Endothelial cell of umbilical vein (primary cell): ENCODE results near the gene NUDT9. TPM values are rescaled to one million over a fixed set of nuclear protein-coding genes. Genes with fewer than 3 reads are reported as not detected.

Source experiments
- BruUV-seq: library from RNA; stranded (reverse); fragments of 400-500 nt; replicated peaks from 2 replicates; lab custom pipeline; 2021; lab: Mats Ljungman, UMichigan
- CTCF ChIA-PET: fragments of 300-600, 350-600 bp; sonication (Branson Sonifier 250); formaldehyde crosslinking; loops from one replicate; lab custom pipeline; 2021; ENCODE audit warnings: antibody characterized with exemption, inconsistent platforms; lab: Charles Lee
- POLR2A ChIA-PET: fragments of 300-600, 350-600 bp; sonication (Branson Sonifier 250); formaldehyde crosslinking; loops from one replicate; lab custom pipeline; 2021; ENCODE audit warnings: antibody characterized with exemption, inconsistent platforms; lab: Charles Lee
- DNase-seq: peaks from one replicate; pipeline ENCODE4 v3.0.0-alpha.2; 2011; ENCODE audit warnings: low read depth, low spot score
- FAIRE-seq: peaks from 2 replicates; lab custom pipeline; 2011; peaks lifted over from hg19 to GRCh38; lab: Jason Lieb, UNC
- H2AFZ ChIP-seq: 2 replicates; pipeline ENCODE4 v1.6.0; 2012; ENCODE audit warnings: low read depth, low read length, control low read depth, inconsistent platforms
- H3K27ac ChIP-seq: 2 replicates; pipeline ENCODE4 v1.5.1; 2011; ENCODE audit warnings: low read depth, mild to moderate bottlenecking, control low read depth, low read length, moderate library complexity; ENCODE audit not compliant: insufficient read depth
- H3K27me3 ChIP-seq, 2 experiments: 2 replicates each; pipeline versions ENCODE4 v1.6.0 to v1.6.1; 2011; ENCODE audit warnings: low read length in 2 of 2, mixed read lengths in 1 of 2; ENCODE audit not compliant: control insufficient read depth in 2 of 2, insufficient read depth in 2 of 2
- H3K36me3 ChIP-seq, 2 experiments: 2 replicates in 1 of 2; 3 replicates in 1 of 2; pipeline ENCODE4 v1.5.1; 2011; ENCODE audit warnings: low read length in 2 of 2, mild to moderate bottlenecking in 1 of 2, moderate library complexity in 1 of 2; ENCODE audit not compliant: control insufficient read depth in 2 of 2, insufficient read depth in 2 of 2; ENCODE audit errors: extremely low read depth in 1 of 2
- H3K4me1 ChIP-seq: 3 replicates; pipeline ENCODE4 v1.5.1; 2011; ENCODE audit warnings: mild to moderate bottlenecking, low read length; ENCODE audit not compliant: control insufficient read depth, insufficient read depth; ENCODE audit errors: extremely low read depth
- H3K4me2 ChIP-seq: 2 replicates; pipeline ENCODE4 v1.6.1; 2011; ENCODE audit warnings: low read length, control low read depth, mixed read lengths; ENCODE audit not compliant: insufficient read depth
- H3K4me3 ChIP-seq, 3 experiments: fragments of 200-600 bp in 1 of 3; sonication (generic), shearing (Covaris generic) in 1 of 3; replicated peaks in 1 of 3; 2 replicates each; pipeline ENCODE4 v1.5.1; 2011 to 2016; ENCODE audit warnings: control low read depth in 3 of 3, low read length in 3 of 3, mild to moderate bottlenecking in 2 of 3, inconsistent platforms in 1 of 3, low read depth in 1 of 3, moderate library complexity in 1 of 3; ENCODE audit not compliant: insufficient read depth in 1 of 3
- H3K79me2 ChIP-seq: 2 replicates; pipeline ENCODE4 v1.6.0; 2012; ENCODE audit warnings: low read length, inconsistent platforms; ENCODE audit not compliant: control insufficient read depth, insufficient read depth
- H3K9ac ChIP-seq: replicated peaks from 2 replicates; pipeline ENCODE3; 2011; ENCODE audit warnings: low read length, control low read depth; ENCODE audit not compliant: insufficient read depth; ENCODE audit errors: extremely low read depth
- H3K9me1 ChIP-seq: replicated peaks from 3 replicates; pipeline ENCODE4 v1.6.0; 2011; ENCODE audit warnings: mild to moderate bottlenecking, low read length; ENCODE audit not compliant: control insufficient read depth, insufficient read depth; ENCODE audit errors: extremely low read depth
- H3K9me3 ChIP-seq: replicated peaks from 2 replicates; pipeline ENCODE4 v1.5.1; 2012; ENCODE audit warnings: low read length, inconsistent platforms; ENCODE audit not compliant: control insufficient read depth, insufficient read depth
- H4K20me1 ChIP-seq: replicated peaks from 2 replicates; pipeline ENCODE3; 2011; ENCODE audit warnings: mild to moderate bottlenecking, low read length; ENCODE audit not compliant: control insufficient read depth, insufficient read depth; ENCODE audit errors: extremely low read depth
- CTCF ChIP-seq, 2 donors: IDR thresholded peaks; 1 replicate in 1 of 2; 2 replicates in 1 of 2; pipeline ENCODE4 v1.5.1; 2011; ENCODE audit warnings: low read length in 2 of 2, mild to moderate bottlenecking in 2 of 2, moderate library complexity in 2 of 2, control low read depth in 1 of 2, inconsistent platforms in 1 of 2, low read depth in 1 of 2; ENCODE audit not compliant: insufficient read depth in 1 of 2; ENCODE audit errors: extremely low read depth in 1 of 2
- EZH2 ChIP-seq: IDR thresholded peaks from 2 replicates; pipeline ENCODE4 v1.6.1; 2012; ENCODE audit warnings: borderline replicate concordance, low read depth, mild to moderate bottlenecking, moderate library complexity, low read length, inconsistent platforms; ENCODE audit not compliant: severe bottlenecking
- FOS ChIP-seq: IDR thresholded peaks from 2 replicates; pipeline ENCODE4 v1.6.1; 2011; ENCODE audit warnings: mild to moderate bottlenecking, low read length, moderate library complexity, borderline replicate concordance; ENCODE audit not compliant: insufficient read depth
- GATA2 ChIP-seq: IDR thresholded peaks from 2 replicates; pipeline ENCODE4 v1.7.0; 2011; ENCODE audit warnings: low read depth, mild to moderate bottlenecking, moderate library complexity, mixed read lengths, low read length; ENCODE audit not compliant: insufficient read length, insufficient read depth
- JUN ChIP-seq: IDR thresholded peaks from 2 replicates; pipeline ENCODE4 v1.6.1; 2011; ENCODE audit warnings: borderline replicate concordance, low read depth; ENCODE audit not compliant: insufficient read length, insufficient read depth
- MYC ChIP-seq: IDR thresholded peaks from one replicate; pipeline ENCODE4 v1.6.1; 2011; ENCODE audit warnings: mild to moderate bottlenecking, low read depth, low read length
- POLR2A ChIP-seq: IDR thresholded peaks from 2 replicates; pipeline ENCODE4 v1.6.1; 2012; ENCODE audit warnings: low read depth, mild to moderate bottlenecking, control low read depth, low read length
- POLR2AphosphoS5 ChIP-seq: IDR thresholded peaks from 2 replicates; pipeline ENCODE4 v1.6.1; 2012; ENCODE audit warnings: low read depth, mild to moderate bottlenecking, control low read depth, low read length, moderate library complexity; ENCODE audit not compliant: insufficient read depth
- dilution Hi-C: fragments of 300-500 bp; cut with MboI; formaldehyde crosslinking; loops from one replicate; pipeline ENCODE4 v1.15.0; 2019; ENCODE audit warnings: low sequenced_read_pairs; ENCODE audit not compliant: extremely low pct_ligation_motif_present
- intact Hi-C: fragments of 100-400 bp; cut with micrococcal nuclease; formaldehyde crosslinking; loops from one replicate; pipeline ENCODE4 v1.10.0; 2022
- polyA plus RNA-seq, 4 experiments: library from polyadenylated mRNA; depleted of rRNA in 3 of 4; stranded (reverse) in 3 of 4; unstranded in 1 of 4; fragments of >200 nt; gene quantifications; 2 replicates each; pipeline versions ENCODE4 v1.2.1 to v1.2.3, GENCODE V29; 2011 to 2012; ENCODE audit warnings: missing spikeins in 1 of 4
- total RNA-seq: library from RNA; stranded (reverse); gene quantifications from 2 replicates; pipeline ENCODE4 v1.2.3, GENCODE V29; 2021
- TF ChIP-seq, protein P1 (sequence below): IDR thresholded peaks from 2 replicates; pipeline ENCODE4 v1.6.1; 2011; ENCODE audit not compliant: insufficient read depth, insufficient read length

The NUDT9 gene
- total and polyA plus RNA-seq, 2 donors (not counting 3 experiments of a cell fraction or from before 2014, with no cell fraction given): 15.3 to 25.0 TPM

DNA sequence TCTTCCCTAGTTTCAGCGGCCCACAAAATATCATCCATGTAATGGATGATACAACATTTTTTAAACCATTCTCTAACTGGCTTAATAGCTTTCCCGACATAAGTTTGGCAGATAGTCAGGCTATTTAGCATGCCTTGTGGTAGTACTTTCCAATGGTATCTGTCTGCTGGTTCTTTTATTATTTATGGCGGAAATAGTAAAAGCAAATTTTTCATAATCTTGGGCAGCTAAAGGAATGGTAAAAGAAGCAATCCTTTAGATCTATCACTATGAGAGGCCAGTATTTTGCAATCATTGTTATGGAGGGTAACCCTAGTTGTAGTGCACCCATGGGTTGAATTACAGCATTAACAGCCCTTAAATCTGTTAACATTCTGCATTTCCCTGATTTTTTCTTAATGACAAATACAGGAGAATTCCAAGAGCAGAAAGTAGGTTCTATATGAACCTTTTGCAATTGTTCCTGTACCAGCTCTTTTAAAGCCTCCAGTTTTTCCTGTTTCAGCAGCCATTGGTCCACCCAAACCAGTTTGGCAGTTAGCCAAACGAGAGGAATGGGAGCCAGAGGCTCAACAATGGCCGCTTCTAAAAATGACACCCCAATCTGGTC, 17.1 kb upstream of the NUDT9 start:
- TF ChIP-seq POLR2AphosphoS5 (no peak), FOS (no peak), EZH2 (no peak), MYC (no peak), JUN (no peak), GATA2 (no peak), CTCF (IDR thresholded peaks at IDR 0.05; ENCODE audit: extremely low read depth in 1 of 2, insufficient read depth in 1 of 2, low read depth in 1 of 2, low read length in 2 of 2) (no peak), POLR2A (no peak)
- TF ChIP-seq, protein P1, sequence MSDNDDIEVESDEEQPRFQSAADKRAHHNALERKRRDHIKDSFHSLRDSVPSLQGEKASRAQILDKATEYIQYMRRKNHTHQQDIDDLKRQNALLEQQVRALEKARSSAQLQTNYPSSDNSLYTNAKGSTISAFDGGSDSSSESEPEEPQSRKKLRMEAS: no peak
- dilution Hi-C loops: no loop called here
- Histone ChIP-seq H3K4me2 (no peak overlapping the region), H3K4me1 (no peaks in the 10 kb centered on the region), H2AFZ (no peak overlapping the region), H3K4me3 (no peak overlapping the region), H3K79me2 (no peaks in the 10 kb centered on the region), H3K9ac (no peak overlapping the region), H3K9me1 (no peaks in the 10 kb centered on the region), H3K36me3 (no peaks in the 10 kb centered on the region), H3K9me3 (no peaks in the 10 kb centered on the region), H3K27ac (no peak overlapping the region), H4K20me1 (no peaks in the 10 kb centered on the region), H3K27me3 (peaks cover 5 to 20% of the 10 kb centered on the region in 2 experiments)
- no peak for FAIRE-seq
- intact Hi-C loops: no loop called here
- BruUV-seq: no TSS peak
- CTCF ChIA-PET: interaction anchor here (1.4 kb wide), 1 partner anchor 8 kb away, joined by 3 read pairs; no protein-coding TSS in a partner anchor
- DNase-seq: no peak
- POLR2A ChIA-PET: no interaction called here
